Measurements from ENCODE around the gene LIFR. TPM values are rescaled to one million over a fixed set of nuclear protein-coding genes. Genes with fewer than 3 reads are reported as not detected.

Gene LIFR
- total and polyA plus RNA-seq, 8 donors, result 52.6 to 218 (median 194) TPM

DNA sequence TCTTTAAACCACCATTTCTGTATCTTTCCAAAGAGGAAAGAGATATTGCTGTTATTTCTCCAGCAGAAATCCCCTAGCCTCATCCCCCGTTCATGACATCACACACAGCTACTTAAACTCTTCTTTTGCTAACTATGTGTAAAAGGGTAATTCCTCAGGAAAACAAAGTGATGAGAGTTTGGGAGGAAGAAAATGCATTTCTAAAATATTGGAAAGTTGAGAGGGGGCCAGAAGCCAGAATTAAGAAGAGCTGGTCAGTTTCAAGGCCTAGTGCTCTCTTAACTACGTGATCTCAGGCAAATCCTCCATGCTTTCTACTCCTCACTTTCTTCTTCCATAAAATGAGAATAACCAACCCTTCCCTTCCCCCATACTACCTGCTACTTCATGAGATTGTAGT is 109.4 kb downstream of the LIFR start:
- TF ChIP-seq CTCF (IDR thresholded peaks at IDR 0.05), result no peak
- ATAC-seq (no peak), DNase-seq (no peak)
- no peaks in the 10 kb centered on the region for H3K9me3 ChIP-seq
- H3K27me3 ChIP-seq, result peaks cover 0 to 98% of the 10 kb centered on the region in 2 donors
- no peak overlapping the region for H3K27ac ChIP-seq
- intact Hi-C loops (cut with DNase I), result loop anchor here (10.0 kb wide), 1 partner anchor 358 kb away; no protein-coding TSS in a partner anchor
- H3K36me3 ChIP-seq, result no peaks in the 10 kb centered on the region
- H3K4me3 ChIP-seq, result no peak overlapping the region
- no peaks in the 10 kb centered on the region for H3K4me1 ChIP-seq

DNA sequence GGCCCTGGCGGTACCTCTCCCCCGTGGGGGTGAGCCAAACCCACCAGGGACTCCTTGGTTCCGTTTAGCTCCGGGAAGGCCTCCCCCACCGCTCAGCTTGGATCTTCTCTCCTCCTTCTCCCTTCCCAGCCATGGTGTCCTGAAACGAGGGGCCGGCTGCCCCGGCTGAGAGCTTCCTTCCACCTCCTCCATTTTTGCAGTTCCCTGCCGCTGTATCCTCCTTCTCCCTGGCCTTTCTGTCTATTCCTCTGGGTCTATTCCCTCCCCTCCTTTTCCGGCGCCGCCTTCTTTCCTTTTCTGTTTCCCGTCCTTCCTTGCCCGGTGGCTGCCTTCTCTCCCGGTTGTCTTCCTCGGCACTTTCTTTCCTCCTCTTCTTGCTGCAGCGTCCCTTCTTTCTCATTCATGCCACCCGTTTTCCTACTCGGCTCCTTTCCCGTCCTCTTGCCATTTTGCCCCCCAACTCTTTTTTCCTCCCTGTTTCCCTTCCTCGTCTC is 110.4 kb downstream of the LIFR start:
- TF ChIP-seq CTCF (IDR thresholded peaks at IDR 0.05), result no peak
- ATAC-seq (no peak), DNase-seq (no peak)
- intact Hi-C loops (cut with DNase I), result loop anchor here (10.0 kb wide), 1 partner anchor 359 kb away; no protein-coding TSS in a partner anchor
- Histone ChIP-seq H3K36me3 (no peaks in the 10 kb centered on the region), H3K27me3 (peaks cover 0 to 89% of the 10 kb centered on the region in 2 donors), H3K9me3 (no peaks in the 10 kb centered on the region), H3K4me3 (peak overlapping the region in 1 of 2 donors; percentile 7), H3K27ac (no peak overlapping the region), H3K4me1 (peaks cover 0 to 3% of the 10 kb centered on the region in 2 donors)

- ATAC-seq (peak; percentile 23), DNase-seq (peak in 1 of 4 donors; percentile 54)
- Histone ChIP-seq H3K36me3 (no peaks in the 10 kb centered on the region), H3K4me1 (peaks cover 0 to 3% of the 10 kb centered on the region in 2 donors), H3K27me3 (peaks cover 0 to 88% of the 10 kb centered on the region in 2 donors), H3K9me3 (no peaks in the 10 kb centered on the region), H3K27ac (no peak overlapping the region), H3K4me3 (no peak overlapping the region)
- intact Hi-C loops (cut with DNase I), result loop anchor here (10.0 kb wide), 1 partner anchor 359 kb away; no protein-coding TSS in a partner anchor
- no peak for TF ChIP-seq CTCF (IDR thresholded peaks at IDR 0.05)
Measured at GRCh38 chr5:38445374-38446028, 110.9 kb downstream of the LIFR start.

DNA sequence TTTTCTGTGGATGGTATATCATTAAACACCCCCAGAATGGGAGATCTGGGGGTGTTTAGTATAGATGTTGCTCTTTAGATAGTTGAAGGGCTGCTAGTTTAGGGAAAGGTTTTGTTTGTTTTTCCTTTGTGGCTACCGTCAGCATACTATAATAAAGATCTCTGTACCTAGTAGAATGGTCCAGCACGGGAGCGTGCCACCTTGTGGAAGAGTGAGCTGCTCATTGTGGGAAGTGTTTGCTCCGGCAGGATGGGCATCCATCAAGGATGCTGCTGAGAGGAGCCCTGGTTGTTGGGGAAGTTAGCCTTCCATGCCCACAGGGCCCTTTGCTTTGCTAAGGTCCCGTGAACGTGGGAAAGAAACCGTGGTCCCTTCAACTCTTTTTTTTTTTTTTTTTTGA is 113.1 kb downstream of the LIFR start:
- Histone ChIP-seq H3K27me3 (peaks cover 0 to 86% of the 10 kb centered on the region in 2 donors), H3K9me3 (no peaks in the 10 kb centered on the region), H3K27ac (no peak overlapping the region), H3K4me1 (peaks cover 0 to 3% of the 10 kb centered on the region in 2 donors), H3K36me3 (no peaks in the 10 kb centered on the region), H3K4me3 (no peak overlapping the region)
- DNase-seq, result no peak
- no peak for TF ChIP-seq CTCF (IDR thresholded peaks at IDR 0.05)
- intact Hi-C loops (cut with DNase I), result loop anchor here (10.0 kb wide), 1 partner anchor 361 kb away; no protein-coding TSS in a partner anchor
- ATAC-seq, result no peak

GRCh38 chr5:38442247-38442573 is 114.2 kb downstream of the LIFR start:
- no peak overlapping the region for H3K27ac ChIP-seq
- H3K4me3 ChIP-seq, result no peak overlapping the region
- peaks cover 0 to 86% of the 10 kb centered on the region in 2 donors for H3K27me3 ChIP-seq
- ATAC-seq, result no peak
- no peaks in the 10 kb centered on the region for H3K36me3 ChIP-seq
- intact Hi-C loops (cut with DNase I), result loop anchor here (10.0 kb wide), 1 partner anchor 363 kb away; no protein-coding TSS in a partner anchor
- no peaks in the 10 kb centered on the region for H3K9me3 ChIP-seq
- no peak for TF ChIP-seq CTCF (IDR thresholded peaks at IDR 0.05)
- DNase-seq, result no peak
- peaks cover 0 to 3% of the 10 kb centered on the region in 2 donors for H3K4me1 ChIP-seq

Measured in left lung (tissue), 10 donors.